ENCODE measurements around the gene CAVIN3. TPM values are rescaled to one million over a fixed set of nuclear protein-coding genes. Genes with fewer than 3 reads are reported as not detected.

Gene CAVIN3
- total and polyA plus RNA-seq, 10 of the 15 experiments (the other 5 are each of a cell fraction or from before 2014, with no cell fraction given) = 0.05 to 13.9 (median 4.5) TPM

DNA sequence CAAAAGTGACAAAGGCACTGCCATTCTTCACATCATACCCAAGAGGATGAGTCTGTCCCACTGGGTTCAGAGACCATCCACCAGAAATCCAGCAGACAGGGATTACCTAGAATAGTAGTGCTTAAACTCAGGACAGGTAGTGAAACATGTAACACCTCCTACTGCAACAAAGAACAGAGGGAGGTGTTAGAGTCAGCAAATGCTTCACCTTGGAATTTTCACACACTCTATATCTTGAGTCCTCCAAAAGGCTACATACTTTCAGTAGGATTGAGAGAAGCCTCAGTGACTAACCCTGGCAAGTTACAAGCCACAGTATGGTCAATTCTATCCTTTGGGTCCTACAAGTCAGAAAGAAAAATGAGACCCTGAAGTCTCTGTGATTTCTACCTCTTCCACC is 6.0 kb upstream of the CAVIN3 start:
- ChIA-PET CTCF (interaction anchor here (0.7 to 2.2 kb wide), 4 partner anchors 10 to 36 kb away, joined by 3 to 15 read pairs (median 6); no protein-coding TSS in a partner anchor), SMC1A (ENCODE audit: uncharacterized antibody, unreplicated experiment) (interaction anchor here (0.8 kb wide), 1 partner anchor 10 kb away, joined by 4 read pairs; no protein-coding TSS in a partner anchor), POLR2A (no interaction called here), RAD21 (ENCODE audit: unreplicated experiment) (no interaction called here)
- Histone ChIP-seq H3K4me3 (no peak overlapping the region), H3K36me3 (ENCODE audit: control insufficient read depth in 2 of 2, insufficient read depth in 2 of 2, low read length in 1 of 2) (no peaks in the 10 kb centered on the region), H3K27me3 (replicated peaks in 1 of 2; ENCODE audit: control insufficient read depth in 2 of 2, insufficient read depth in 2 of 2, low read length in 1 of 2) (0 out of 4 replicates have a peak, but pooled peaks cover 0 to 2% of the 10 kb centered on the region in 2 experiments), H3K9me3 (replicated peaks; ENCODE audit: control insufficient read depth, insufficient read depth, low read length) (no peaks in the 10 kb centered on the region), H3K4me2 (ENCODE audit: control insufficient read depth, insufficient read depth) (no peak overlapping the region), H3K79me2 (ENCODE audit: control insufficient read depth, insufficient read depth, low read length) (no peaks in the 10 kb centered on the region), H4K20me1 (ENCODE audit: control insufficient read depth, insufficient read depth) (no peaks in the 10 kb centered on the region), H2AFZ (ENCODE audit: control insufficient read depth, low read depth, low read length) (no peak overlapping the region), H3K27ac (ENCODE audit: control insufficient read depth, insufficient read depth) (no peak overlapping the region), H3K9ac (ENCODE audit: control insufficient read depth, insufficient read depth, low read length) (no peak overlapping the region), H3K4me1 (ENCODE audit: control insufficient read depth, insufficient read depth, low read length) (peaks cover 8% of the 10 kb centered on the region)
- DNase-seq (ENCODE audit: low read depth, low spot score) = no peak
- no peak for FAIRE-seq
- TF ChIP-seq NR2F1 (conservative IDR thresholded peaks at IDR 0.05) = no peak
- BruUV-seq (replicated peaks) = no TSS peak
- intact Hi-C loops (cut with micrococcal nuclease; ENCODE audit: unreplicated experiment) = no loop called here
- ATAC-seq = no peak
- in situ Hi-C loops (cut with MboI) = no loop called here

DNA sequence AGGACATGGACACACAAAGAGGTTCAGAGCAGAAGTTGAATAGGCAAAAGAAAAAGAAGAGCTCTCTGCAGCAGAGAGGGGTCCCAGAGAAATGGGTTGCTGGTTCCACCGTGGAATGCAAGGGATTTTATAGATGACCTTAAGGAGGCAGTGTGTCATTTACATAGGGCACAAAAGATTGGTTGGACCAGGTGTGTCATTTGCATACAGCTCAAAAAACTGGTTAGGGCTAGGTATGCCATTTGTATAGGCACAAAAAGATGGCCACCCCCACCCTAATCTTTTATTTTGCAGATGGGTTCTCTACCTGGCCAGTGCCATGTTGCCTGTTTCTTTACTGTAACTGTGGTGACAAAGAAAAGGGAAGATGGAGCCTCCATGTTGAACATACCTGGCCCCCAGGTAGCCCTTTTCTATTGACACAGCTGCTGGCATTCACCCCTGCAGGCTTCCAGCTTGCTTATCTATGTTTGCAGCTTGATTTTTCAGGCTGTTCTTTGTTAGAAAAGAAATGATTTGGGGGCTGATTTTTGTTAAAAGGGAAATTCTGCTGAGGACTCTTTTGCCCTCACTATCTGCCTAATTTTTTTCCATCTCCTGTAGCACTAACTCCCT is 3.1 kb upstream of the CAVIN3 start:
- Histone ChIP-seq H3K9ac (ENCODE audit: control insufficient read depth, insufficient read depth, low read length) (no peak overlapping the region), H3K4me2 (ENCODE audit: control insufficient read depth, insufficient read depth) (no peak overlapping the region), H4K20me1 (ENCODE audit: control insufficient read depth, insufficient read depth) (no peaks in the 10 kb centered on the region), H3K4me1 (ENCODE audit: control insufficient read depth, insufficient read depth, low read length) (peaks cover 26% of the 10 kb centered on the region), H2AFZ (ENCODE audit: control insufficient read depth, low read depth, low read length) (no peak overlapping the region), H3K79me2 (ENCODE audit: control insufficient read depth, insufficient read depth, low read length) (no peaks in the 10 kb centered on the region), H3K27me3 (replicated peaks in 1 of 2; ENCODE audit: control insufficient read depth in 2 of 2, insufficient read depth in 2 of 2, low read length in 1 of 2) (no peaks in the 10 kb centered on the region), H3K4me3 (no peak overlapping the region), H3K36me3 (ENCODE audit: control insufficient read depth in 2 of 2, insufficient read depth in 2 of 2, low read length in 1 of 2) (no peaks in the 10 kb centered on the region; a peak in 1 of 4 replicates), H3K27ac (ENCODE audit: control insufficient read depth, insufficient read depth) (no peak overlapping the region), H3K9me3 (replicated peaks; ENCODE audit: control insufficient read depth, insufficient read depth, low read length) (no peaks in the 10 kb centered on the region)
- RAD21 ChIA-PET (ENCODE audit: unreplicated experiment) = interaction anchor here (0.7 to 1.8 kb wide), 2 partner anchors 25 to 30 kb away, joined by 3 to 5 read pairs; no protein-coding TSS in a partner anchor
- no peak for ATAC-seq
- no TSS peak for BruUV-seq (replicated peaks)
- SMC1A ChIA-PET (ENCODE audit: uncharacterized antibody, unreplicated experiment) = interaction anchor here (0.7 to 2.2 kb wide), 7 partner anchors 10 to 381 kb away, joined by 3 to 6 read pairs (median 4); partner anchors contain the start of gene SMPD1
- DNase-seq (ENCODE audit: low read depth, low spot score) = no peak
- intact Hi-C loops (cut with micrococcal nuclease; ENCODE audit: unreplicated experiment) = no loop called here
- POLR2A ChIA-PET = interaction anchor here (0.7 to 1.7 kb wide), 2 partner anchors 10 to 283 kb away, joined by 4 read pairs; no protein-coding TSS in a partner anchor
- CTCF ChIA-PET = interaction anchor here (0.5 to 4.4 kb wide), 8 partner anchors 8 to 71 kb away, joined by 3 to 39 read pairs (median 4); no protein-coding TSS in a partner anchor
- WGBS (ENCODE audit: insufficient coverage, insufficient replicate concordance, low lambda C conversion rate, missing lambda C conversion rate) = 63% methylated on average over 1 of the region's 1 CpG
- no peak for FAIRE-seq
- in situ Hi-C loops (cut with MboI) = no loop called here
- no peak for TF ChIP-seq MYC (IDR thresholded peaks at IDR 0.05; ENCODE audit: insufficient read depth, insufficient read length, insufficient replicate concordance, low read length, severe bottlenecking)
- TF ChIP-seq, protein P1, sequence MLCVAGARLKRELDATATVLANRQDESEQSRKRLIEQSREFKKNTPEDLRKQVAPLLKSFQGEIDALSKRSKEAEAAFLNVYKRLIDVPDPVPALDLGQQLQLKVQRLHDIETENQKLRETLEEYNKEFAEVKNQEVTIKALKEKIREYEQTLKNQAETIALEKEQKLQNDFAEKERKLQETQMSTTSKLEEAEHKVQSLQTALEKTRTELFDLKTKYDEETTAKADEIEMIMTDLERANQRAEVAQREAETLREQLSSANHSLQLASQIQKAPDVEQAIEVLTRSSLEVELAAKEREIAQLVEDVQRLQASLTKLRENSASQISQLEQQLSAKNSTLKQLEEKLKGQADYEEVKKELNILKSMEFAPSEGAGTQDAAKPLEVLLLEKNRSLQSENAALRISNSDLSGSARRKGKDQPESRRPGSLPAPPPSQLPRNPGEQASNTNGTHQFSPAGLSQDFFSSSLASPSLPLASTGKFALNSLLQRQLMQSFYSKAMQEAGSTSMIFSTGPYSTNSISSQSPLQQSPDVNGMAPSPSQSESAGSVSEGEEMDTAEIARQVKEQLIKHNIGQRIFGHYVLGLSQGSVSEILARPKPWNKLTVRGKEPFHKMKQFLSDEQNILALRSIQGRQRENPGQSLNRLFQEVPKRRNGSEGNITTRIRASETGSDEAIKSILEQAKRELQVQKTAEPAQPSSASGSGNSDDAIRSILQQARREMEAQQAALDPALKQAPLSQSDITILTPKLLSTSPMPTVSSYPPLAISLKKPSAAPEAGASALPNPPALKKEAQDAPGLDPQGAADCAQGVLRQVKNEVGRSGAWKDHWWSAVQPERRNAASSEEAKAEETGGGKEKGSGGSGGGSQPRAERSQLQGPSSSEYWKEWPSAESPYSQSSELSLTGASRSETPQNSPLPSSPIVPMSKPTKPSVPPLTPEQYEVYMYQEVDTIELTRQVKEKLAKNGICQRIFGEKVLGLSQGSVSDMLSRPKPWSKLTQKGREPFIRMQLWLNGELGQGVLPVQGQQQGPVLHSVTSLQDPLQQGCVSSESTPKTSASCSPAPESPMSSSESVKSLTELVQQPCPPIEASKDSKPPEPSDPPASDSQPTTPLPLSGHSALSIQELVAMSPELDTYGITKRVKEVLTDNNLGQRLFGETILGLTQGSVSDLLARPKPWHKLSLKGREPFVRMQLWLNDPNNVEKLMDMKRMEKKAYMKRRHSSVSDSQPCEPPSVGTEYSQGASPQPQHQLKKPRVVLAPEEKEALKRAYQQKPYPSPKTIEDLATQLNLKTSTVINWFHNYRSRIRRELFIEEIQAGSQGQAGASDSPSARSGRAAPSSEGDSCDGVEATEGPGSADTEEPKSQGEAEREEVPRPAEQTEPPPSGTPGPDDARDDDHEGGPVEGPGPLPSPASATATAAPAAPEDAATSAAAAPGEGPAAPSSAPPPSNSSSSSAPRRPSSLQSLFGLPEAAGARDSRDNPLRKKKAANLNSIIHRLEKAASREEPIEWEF (IDR thresholded peaks at IDR 0.05; ENCODE audit: insufficient replicate concordance, low read depth, low read length) = no peak
- TF ChIP-seq TCF12 (IDR thresholded peaks at IDR 0.05; ENCODE audit: low read depth, low read length) = no peak
- TF ChIP-seq, protein P2, sequence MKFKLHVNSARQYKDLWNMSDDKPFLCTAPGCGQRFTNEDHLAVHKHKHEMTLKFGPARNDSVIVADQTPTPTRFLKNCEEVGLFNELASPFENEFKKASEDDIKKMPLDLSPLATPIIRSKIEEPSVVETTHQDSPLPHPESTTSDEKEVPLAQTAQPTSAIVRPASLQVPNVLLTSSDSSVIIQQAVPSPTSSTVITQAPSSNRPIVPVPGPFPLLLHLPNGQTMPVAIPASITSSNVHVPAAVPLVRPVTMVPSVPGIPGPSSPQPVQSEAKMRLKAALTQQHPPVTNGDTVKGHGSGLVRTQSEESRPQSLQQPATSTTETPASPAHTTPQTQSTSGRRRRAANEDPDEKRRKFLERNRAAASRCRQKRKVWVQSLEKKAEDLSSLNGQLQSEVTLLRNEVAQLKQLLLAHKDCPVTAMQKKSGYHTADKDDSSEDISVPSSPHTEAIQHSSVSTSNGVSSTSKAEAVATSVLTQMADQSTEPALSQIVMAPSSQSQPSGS (IDR thresholded peaks at IDR 0.05; ENCODE audit: low read length) = no peak
- TF ChIP-seq NR2C1 (IDR thresholded peaks at IDR 0.05) = no peak
- no peak for TF ChIP-seq CBX5 (IDR thresholded peaks at IDR 0.05; ENCODE audit: low read depth)
